SU-DHL-6 (cell line): Measurements from ENCODE around the gene NID2.

Source experiments
- H2AFZ ChIP-seq: fragments of 200-600 bp; sonication (generic); 2 replicates; pipeline ENCODE4 v1.6.1; 2014; ENCODE audit warnings: low read depth, mild to moderate bottlenecking, moderate library complexity, mixed read lengths, antibody characterized with exemption, low read length; ENCODE audit not compliant: severe bottlenecking
- H3F3A ChIP-seq: fragments of 200-600 bp; shearing (Covaris generic); 2 replicates; pipeline ENCODE4 v1.6.0; 2016; ENCODE audit warnings: antibody characterized with exemption, mild to moderate bottlenecking; ENCODE audit not compliant: insufficient read depth
- H3K27ac ChIP-seq: fragments of 200-600 bp; sonication (generic); 2 replicates; pipeline ENCODE4 v1.5.1; 2016; ENCODE audit warnings: low read depth, mild to moderate bottlenecking, low read length, moderate library complexity, mixed read lengths
- H3K27me3 ChIP-seq: fragments of 200-600 bp; sonication (generic), shearing (Covaris generic); 2 replicates; pipeline ENCODE4 v1.6.0; 2014; ENCODE audit warnings: mild to moderate bottlenecking, low read length
- H3K36me3 ChIP-seq: fragments of 200-600 bp; sonication (generic); 2 replicates; pipeline ENCODE4 v1.6.1; 2014; ENCODE audit warnings: mild to moderate bottlenecking, low read length, mixed read lengths
- H3K4me2 ChIP-seq: fragments of 300-600, 200-600 bp; shearing (Covaris generic), sonication (generic); 2 replicates; pipeline ENCODE4 v1.6.0; 2014; ENCODE audit warnings: low read length, low read depth, mild to moderate bottlenecking; ENCODE audit not compliant: poor library complexity, severe bottlenecking
- H3K4me3 ChIP-seq: fragments of 200-600 bp; sonication (generic); 2 replicates; pipeline ENCODE4 v1.5.1; 2014; ENCODE audit warnings: antibody characterized with exemption, low read length, mild to moderate bottlenecking, mixed read lengths; ENCODE audit not compliant: insufficient read depth, poor library complexity, severe bottlenecking
- H3K79me2 ChIP-seq: fragments of 200-600 bp; sonication (generic); 2 replicates; pipeline ENCODE4 v1.6.1; 2014; ENCODE audit warnings: mild to moderate bottlenecking, low read length, moderate library complexity; ENCODE audit not compliant: insufficient read depth
- H3K9ac ChIP-seq: fragments of 200-600 bp; sonication (generic); 2 replicates; pipeline ENCODE4 v1.7.0; 2014; ENCODE audit warnings: mild to moderate bottlenecking, low read length
- H3K9me2 ChIP-seq: fragments of 200-600 bp; sonication (generic); replicated peaks from 2 replicates; pipeline ENCODE4 v1.6.1; 2014; ENCODE audit warnings: low read length; ENCODE audit not compliant: insufficient read depth
- H3K9me3 ChIP-seq: fragments of 200-600 bp; sonication (generic); 2 replicates; pipeline ENCODE4 v1.6.1; 2014; ENCODE audit warnings: low read length, mixed read lengths; ENCODE audit not compliant: insufficient read depth
- H4K20me1 ChIP-seq: fragments of 200-600 bp; sonication (generic); 2 replicates; pipeline ENCODE4 v1.6.1; 2014; ENCODE audit warnings: low read depth, mild to moderate bottlenecking, antibody characterized with exemption, low read length, moderate library complexity, mixed read lengths
- EZH2phosphoT487 ChIP-seq: fragments of 200-600 bp; sonication (generic), shearing (Covaris generic); conservative IDR thresholded peaks from 2 replicates; pipeline ENCODE4 v1.6.1; 2018; ENCODE audit warnings: mild to moderate bottlenecking, antibody characterized with exemption, low read length, moderate library complexity, mixed read lengths
- TF ChIP-seq, protein P1 (sequence below): fragments of 200-600 bp; sonication (generic); IDR thresholded peaks from one replicate; pipeline ENCODE4 v1.5.1; 2017; ENCODE audit warnings: antibody characterized with exemption, mild to moderate bottlenecking, low read length, moderate library complexity; ENCODE audit not compliant: insufficient read depth, poor library complexity, severe bottlenecking

NID2 gene

DNA sequence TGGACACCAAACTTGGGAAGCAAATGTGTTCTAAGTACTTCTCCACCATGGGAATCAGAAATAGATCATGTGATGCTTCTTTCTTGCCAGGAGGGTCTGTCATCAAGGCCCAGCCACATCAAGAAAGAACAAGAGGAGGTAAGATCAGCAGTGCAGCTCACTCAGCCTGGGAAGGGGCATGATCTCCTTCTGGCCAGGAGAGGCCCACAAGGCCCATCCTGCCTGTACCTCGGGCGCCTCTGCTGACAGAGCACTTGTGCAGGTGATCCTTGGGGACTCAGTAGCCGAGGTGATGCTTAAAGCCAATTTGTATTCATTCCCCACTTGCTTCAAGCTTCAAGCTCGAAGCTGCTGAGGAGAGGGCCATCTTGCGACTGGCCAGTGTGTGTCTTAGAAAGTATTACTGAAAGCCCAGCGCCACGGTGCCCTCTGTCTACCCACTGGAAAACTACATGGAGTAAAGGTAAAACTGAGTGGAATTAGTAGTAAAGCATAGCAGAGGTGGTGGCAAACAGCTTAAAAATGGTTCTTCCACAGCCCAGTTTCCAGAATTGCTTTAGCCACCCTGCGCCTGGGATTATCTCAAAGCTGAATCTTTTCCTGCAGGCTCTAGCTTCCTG lies 53.3 kb downstream of the NID2 start:
- Histone ChIP-seq H2AFZ (no peak overlapping the region), H3K4me2 (no peak overlapping the region), H4K20me1 (no peaks in the 10 kb centered on the region), H3K27me3 (no peaks in the 10 kb centered on the region), H3K36me3 (no peaks in the 10 kb centered on the region), H3K9ac (no peak overlapping the region), H3F3A (0 out of 2 replicates have a peak, but pooled peaks cover 5% of the 10 kb centered on the region), H3K9me2 (no peaks in the 10 kb centered on the region), H3K4me3 (no peak overlapping the region), H3K27ac (no peak overlapping the region), H3K9me3 (no peaks in the 10 kb centered on the region), H3K79me2 (no peaks in the 10 kb centered on the region)
- TF ChIP-seq, protein P1, sequence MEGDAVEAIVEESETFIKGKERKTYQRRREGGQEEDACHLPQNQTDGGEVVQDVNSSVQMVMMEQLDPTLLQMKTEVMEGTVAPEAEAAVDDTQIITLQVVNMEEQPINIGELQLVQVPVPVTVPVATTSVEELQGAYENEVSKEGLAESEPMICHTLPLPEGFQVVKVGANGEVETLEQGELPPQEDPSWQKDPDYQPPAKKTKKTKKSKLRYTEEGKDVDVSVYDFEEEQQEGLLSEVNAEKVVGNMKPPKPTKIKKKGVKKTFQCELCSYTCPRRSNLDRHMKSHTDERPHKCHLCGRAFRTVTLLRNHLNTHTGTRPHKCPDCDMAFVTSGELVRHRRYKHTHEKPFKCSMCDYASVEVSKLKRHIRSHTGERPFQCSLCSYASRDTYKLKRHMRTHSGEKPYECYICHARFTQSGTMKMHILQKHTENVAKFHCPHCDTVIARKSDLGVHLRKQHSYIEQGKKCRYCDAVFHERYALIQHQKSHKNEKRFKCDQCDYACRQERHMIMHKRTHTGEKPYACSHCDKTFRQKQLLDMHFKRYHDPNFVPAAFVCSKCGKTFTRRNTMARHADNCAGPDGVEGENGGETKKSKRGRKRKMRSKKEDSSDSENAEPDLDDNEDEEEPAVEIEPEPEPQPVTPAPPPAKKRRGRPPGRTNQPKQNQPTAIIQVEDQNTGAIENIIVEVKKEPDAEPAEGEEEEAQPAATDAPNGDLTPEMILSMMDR: no peak
- TF ChIP-seq EZH2phosphoT487: no peak

DNA sequence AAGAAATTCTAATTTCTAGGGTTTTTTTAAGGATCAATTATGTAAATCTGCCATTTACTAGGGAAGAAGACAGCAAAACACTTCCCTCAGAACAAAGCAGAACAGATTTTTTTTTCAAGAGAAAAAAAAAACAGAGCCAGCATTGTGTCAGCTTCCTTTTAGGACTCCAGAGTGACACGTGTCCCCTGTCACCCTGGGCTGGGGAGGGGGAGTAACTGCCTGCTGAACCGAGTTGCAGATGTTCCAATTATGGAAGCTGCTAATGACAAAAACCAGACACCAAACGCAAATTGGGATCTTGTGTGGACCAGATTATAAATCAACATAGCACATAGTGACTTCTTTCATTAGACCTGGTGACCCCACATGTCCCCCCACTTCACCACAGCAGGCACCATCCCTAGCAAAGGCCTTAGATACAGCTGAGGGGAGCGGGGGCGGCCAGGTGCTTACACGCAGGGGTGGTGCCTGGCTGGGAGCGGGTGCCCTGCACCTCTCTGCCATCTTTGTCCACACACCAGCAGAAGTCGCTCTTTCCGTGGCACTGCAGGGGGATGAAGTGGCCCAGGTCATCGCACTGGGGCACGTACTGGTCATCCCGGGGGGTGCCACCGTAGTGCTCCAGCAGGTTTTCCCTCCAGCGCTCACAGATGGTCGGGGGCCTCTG lies 54.1 kb downstream of the NID2 start:
- H3K4me2 ChIP-seq: no peak overlapping the region

DNA sequence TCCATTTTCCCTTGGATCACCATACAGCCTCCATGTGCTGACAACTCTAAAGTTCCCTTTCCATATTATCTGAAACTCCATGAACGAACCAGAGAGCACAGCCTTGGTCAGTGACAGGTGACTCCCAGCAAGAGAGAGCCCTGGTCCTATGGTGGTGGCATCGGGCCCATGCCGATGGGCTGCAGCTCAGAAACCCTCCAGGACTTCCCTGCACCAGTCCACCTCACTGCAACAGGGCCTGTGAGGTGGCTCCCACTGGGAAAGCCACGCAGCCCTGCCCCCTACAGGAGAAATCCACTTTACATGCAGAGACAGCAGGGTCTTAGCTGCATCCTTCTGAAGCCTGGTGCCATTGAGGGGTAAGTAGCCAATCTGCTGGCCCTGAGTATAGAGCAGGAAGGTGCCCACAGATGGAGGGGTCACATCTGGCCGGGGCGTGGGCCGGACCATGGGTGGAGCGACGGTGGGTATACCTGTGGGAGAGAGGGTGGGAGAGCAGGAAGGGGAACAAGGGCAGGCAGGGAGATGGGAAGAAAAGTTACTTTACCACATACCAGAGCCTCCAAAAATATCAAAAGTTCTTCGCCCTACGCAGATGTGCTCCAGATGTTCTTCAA lies 54.8 kb downstream of the NID2 start:
- H3K36me3 ChIP-seq: peaks cover 1% of the 10 kb centered on the region; the same call in 1 of the 2 replicates
- H3K79me2 ChIP-seq: no peaks in the 10 kb centered on the region

More for the DNA sequence above, 54.1 kb downstream of the NID2 start:
- TF ChIP-seq EZH2phosphoT487: no peak
- TF ChIP-seq, protein P1: no peak
- Histone ChIP-seq H3F3A (0 out of 2 replicates have a peak, but pooled peaks cover 5% of the 10 kb centered on the region), H3K9me2 (no peaks in the 10 kb centered on the region), H3K27ac (no peak overlapping the region), H3K9me3 (no peaks in the 10 kb centered on the region), H2AFZ (no peak overlapping the region), H3K79me2 (no peaks in the 10 kb centered on the region), H4K20me1 (no peaks in the 10 kb centered on the region), H3K36me3 (no peaks in the 10 kb centered on the region), H3K27me3 (no peaks in the 10 kb centered on the region), H3K9ac (no peak overlapping the region), H3K4me3 (no peak overlapping the region)

More for the DNA sequence above, 54.8 kb downstream of the NID2 start:
- Histone ChIP-seq H3K27ac (no peak overlapping the region), H3K9ac (no peak overlapping the region), H3K9me2 (no peaks in the 10 kb centered on the region), H3K9me3 (no peaks in the 10 kb centered on the region), H2AFZ (no peak overlapping the region), H3F3A (0 out of 2 replicates have a peak, but pooled peaks cover 5% of the 10 kb centered on the region), H3K27me3 (no peaks in the 10 kb centered on the region), H4K20me1 (no peaks in the 10 kb centered on the region), H3K4me2 (no peak overlapping the region), H3K4me3 (no peak overlapping the region)
- no peak for TF ChIP-seq EZH2phosphoT487
- TF ChIP-seq, protein P1: peak; percentile 18
